HepG2 (cell line): ENCODE measurements around the gene ZDHHC7. TPM values are rescaled to one million over a fixed set of nuclear protein-coding genes. Genes with fewer than 3 reads are reported as not detected.

Experiments
- ARID2 ChIP-seq: sonication (generic); formaldehyde crosslinking; IDR thresholded peaks from 2 replicates; pipeline ENCODE4 v1.8.1; 2022; ENCODE audit warnings: mild to moderate bottlenecking, missing genetic modification reagents, borderline replicate concordance
- BATF2 ChIP-seq: sonication (generic); formaldehyde crosslinking; IDR thresholded peaks from 2 replicates; pipeline ENCODE4 v1.8.0; 2022; ENCODE audit warnings: mild to moderate bottlenecking, missing genetic modification reagents, moderate library complexity
- GTF2F1 ChIP-seq: fragments of 150-350 bp; IDR thresholded peaks from 2 replicates; pipeline ENCODE4 v1.6.1; 2014; ENCODE audit warnings: low read length
- KLF15 ChIP-seq: sonication (generic); formaldehyde crosslinking; IDR thresholded peaks from 2 replicates; pipeline ENCODE4 v1.8.1; 2023; ENCODE audit warnings: borderline replicate concordance, mild to moderate bottlenecking, inconsistent platforms, missing genetic modification reagents, mixed read lengths
- RFX5 ChIP-seq: IDR thresholded peaks from 2 replicates; pipeline ENCODE4 v1.6.1; 2011; ENCODE audit warnings: low read depth, low read length, improper control_type of control experiment
- TCF7L2 ChIP-seq: IDR thresholded peaks from 2 replicates; pipeline ENCODE4 v1.6.1; 2011; ENCODE audit warnings: mild to moderate bottlenecking, low read depth, low read length, moderate library complexity
- ZFP37 ChIP-seq: sonication (generic); formaldehyde crosslinking; IDR thresholded peaks from 2 replicates; pipeline ENCODE4 v1.4.0; 2020; ENCODE audit warnings: missing genetic modification reagents, borderline replicate concordance
- ZFP91 ChIP-seq: sonication (generic); formaldehyde crosslinking; IDR thresholded peaks from 2 replicates; pipeline ENCODE4 v1.9.0; 2022; ENCODE audit warnings: missing genetic modification reagents, mild to moderate bottlenecking, borderline replicate concordance
- ZIK1 ChIP-seq: sonication (generic); formaldehyde crosslinking; IDR thresholded peaks from 2 replicates; pipeline ENCODE4 v1.5.0; 2020; ENCODE audit warnings: mild to moderate bottlenecking, low read depth, missing genetic modification reagents, borderline replicate concordance
- ZNF142 ChIP-seq: sonication (generic); formaldehyde crosslinking; IDR thresholded peaks from 2 replicates; pipeline ENCODE4 v1.4.0; 2020; ENCODE audit warnings: missing genetic modification reagents
- ZNF737 ChIP-seq: sonication (generic); formaldehyde crosslinking; IDR thresholded peaks from 2 replicates; pipeline ENCODE4 v1.5.0; 2020; ENCODE audit warnings: missing genetic modification reagents, mild to moderate bottlenecking, borderline replicate concordance
- ZNF740 ChIP-seq: sonication (generic); formaldehyde crosslinking; IDR thresholded peaks from 2 replicates; pipeline ENCODE4 v1.4.0; 2020; ENCODE audit warnings: missing genetic modification reagents
- ZNF777 ChIP-seq: sonication (generic); formaldehyde crosslinking; IDR thresholded peaks from 2 replicates; pipeline ENCODE4 v1.4.0; 2020; ENCODE audit warnings: missing genetic modification reagents
- ZZZ3 ChIP-seq: sonication (generic); formaldehyde crosslinking; IDR thresholded peaks from 2 replicates; pipeline ENCODE4 v1.4.0; 2020; ENCODE audit warnings: missing genetic modification reagents, mild to moderate bottlenecking, borderline replicate concordance
- polyA plus RNA-seq, 8 experiments: library from polyadenylated mRNA; depleted of rRNA in 3 of 8; stranded (reverse) in 7 of 8; unstranded in 1 of 8; fragments of >200 nt; fragmentation: Illumina TruSeq in 4 of 8; extraction: Trizol in 4 of 8; gene quantifications; 2 replicates each; pipeline versions ENCODE4 v1.2.1 to v1.2.3, GENCODE V29; 2011 to 2016; ENCODE audit warnings: low read depth in 4 of 8, missing spikeins in 1 of 8, mixed read lengths in 1 of 8; ENCODE audit not compliant: insufficient read depth in 1 of 8
- total RNA-seq, 5 experiments: library from RNA; depleted of rRNA; stranded (reverse); fragments of >200 nt; fragmentation: Illumina TruSeq; extraction: Trizol; gene quantifications; 2 replicates each; pipeline ENCODE4 v1.2.3, GENCODE V29; 2016; ENCODE audit warnings: low read depth in 1 of 5
- TF ChIP-seq, protein P1 (sequence below): sonication (generic); formaldehyde crosslinking; IDR thresholded peaks from 2 replicates; pipeline ENCODE4 v1.5.0; 2020; ENCODE audit warnings: missing genetic modification reagents
- TF ChIP-seq, protein P2 (sequence below): fragments of 450-650 bp; IDR thresholded peaks from 2 replicates; pipeline ENCODE4 v1.6.1; 2016

Gene ZDHHC7
- total and polyA plus RNA-seq, 2 of the 13 experiments (the other 11 are each of a cell fraction or from before 2014, with no cell fraction given) = 46.8 to 67.6 TPM

DNA sequence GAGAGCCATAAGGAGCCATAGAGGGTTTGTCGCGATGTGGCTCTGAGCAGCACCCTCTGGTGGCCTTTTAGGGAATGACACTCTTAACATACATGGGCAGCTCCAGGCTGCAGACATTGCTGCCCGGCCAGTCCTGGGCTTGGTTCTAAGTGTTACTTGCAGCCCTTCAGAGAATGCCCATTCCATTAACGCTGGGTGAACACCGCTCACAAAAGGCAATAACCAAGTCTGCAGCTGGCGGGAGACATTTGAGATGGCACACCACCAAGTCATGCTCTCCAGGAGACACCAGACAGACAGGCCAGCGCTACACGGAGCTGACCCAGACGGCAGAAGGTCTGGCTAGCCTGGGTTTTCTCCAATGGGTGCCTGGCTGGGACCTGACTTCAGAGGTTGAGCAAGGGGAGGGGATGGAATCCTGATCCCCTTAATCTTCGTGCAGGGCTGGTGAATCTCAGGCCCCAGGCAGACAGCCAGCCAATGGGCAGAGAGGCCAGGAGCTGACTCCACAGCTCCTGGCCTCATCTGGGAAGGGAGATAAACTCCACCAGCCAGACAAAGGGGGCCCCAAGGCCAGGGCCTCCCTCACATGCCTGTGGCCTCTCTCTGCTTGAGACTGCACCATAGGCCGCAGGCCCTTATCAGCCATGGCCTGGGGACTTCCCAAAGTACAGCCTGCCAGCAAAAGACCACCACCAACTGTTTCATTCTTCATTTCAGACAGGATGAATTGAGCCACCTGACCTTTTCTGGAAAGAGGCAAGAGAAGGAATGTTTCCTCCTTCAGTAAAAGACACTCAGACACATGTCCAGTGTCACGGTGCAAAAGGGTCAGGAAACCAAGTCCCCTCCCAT lies 58.8 kb downstream of the ZDHHC7 start (continued):
- TF ChIP-seq ZFP91 (CRISPR knock-in tag) (peak; percentile 69; the same call in 1 of the 2 replicates), ZNF737 (CRISPR knock-in tag) (no peak), ZNF142 (CRISPR knock-in tag) (no peak), RFX5 (no peak), ARID2 (CRISPR knock-in tag) (no peak), ZNF740 (CRISPR knock-in tag) (no peak), ZFP37 (CRISPR knock-in tag) (no peak), ZNF777 (CRISPR knock-in tag) (peak; percentile 62), KLF15 (CRISPR knock-in tag) (no peak), ZIK1 (CRISPR knock-in tag) (no peak), TCF7L2 (no peak), BATF2 (CRISPR knock-in tag) (no peak), ZZZ3 (CRISPR knock-in tag) (no peak), GTF2F1 (no peak)
- TF ChIP-seq, protein P1, sequence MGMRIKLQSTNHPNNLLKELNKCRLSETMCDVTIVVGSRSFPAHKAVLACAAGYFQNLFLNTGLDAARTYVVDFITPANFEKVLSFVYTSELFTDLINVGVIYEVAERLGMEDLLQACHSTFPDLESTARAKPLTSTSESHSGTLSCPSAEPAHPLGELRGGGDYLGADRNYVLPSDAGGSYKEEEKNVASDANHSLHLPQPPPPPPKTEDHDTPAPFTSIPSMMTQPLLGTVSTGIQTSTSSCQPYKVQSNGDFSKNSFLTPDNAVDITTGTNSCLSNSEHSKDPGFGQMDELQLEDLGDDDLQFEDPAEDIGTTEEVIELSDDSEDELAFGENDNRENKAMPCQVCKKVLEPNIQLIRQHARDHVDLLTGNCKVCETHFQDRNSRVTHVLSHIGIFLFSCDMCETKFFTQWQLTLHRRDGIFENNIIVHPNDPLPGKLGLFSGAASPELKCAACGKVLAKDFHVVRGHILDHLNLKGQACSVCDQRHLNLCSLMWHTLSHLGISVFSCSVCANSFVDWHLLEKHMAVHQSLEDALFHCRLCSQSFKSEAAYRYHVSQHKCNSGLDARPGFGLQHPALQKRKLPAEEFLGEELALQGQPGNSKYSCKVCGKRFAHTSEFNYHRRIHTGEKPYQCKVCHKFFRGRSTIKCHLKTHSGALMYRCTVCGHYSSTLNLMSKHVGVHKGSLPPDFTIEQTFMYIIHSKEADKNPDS = peak; percentile 55; the same call in 1 of the 2 replicates
- TF ChIP-seq, protein P2, sequence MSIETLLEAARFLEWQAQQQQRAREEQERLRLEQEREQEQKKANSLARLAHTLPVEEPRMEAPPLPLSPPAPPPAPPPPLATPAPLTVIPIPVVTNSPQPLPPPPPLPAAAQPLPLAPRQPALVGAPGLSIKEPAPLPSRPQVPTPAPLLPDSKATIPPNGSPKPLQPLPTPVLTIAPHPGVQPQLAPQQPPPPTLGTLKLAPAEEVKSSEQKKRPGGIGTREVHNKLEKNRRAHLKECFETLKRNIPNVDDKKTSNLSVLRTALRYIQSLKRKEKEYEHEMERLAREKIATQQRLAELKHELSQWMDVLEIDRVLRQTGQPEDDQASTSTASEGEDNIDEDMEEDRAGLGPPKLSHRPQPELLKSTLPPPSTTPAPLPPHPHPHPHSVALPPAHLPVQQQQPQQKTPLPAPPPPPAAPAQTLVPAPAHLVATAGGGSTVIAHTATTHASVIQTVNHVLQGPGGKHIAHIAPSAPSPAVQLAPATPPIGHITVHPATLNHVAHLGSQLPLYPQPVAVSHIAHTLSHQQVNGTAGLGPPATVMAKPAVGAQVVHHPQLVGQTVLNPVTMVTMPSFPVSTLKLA = no peak
